Amniotic stem cell (primary cell): Measurements from ENCODE around the gene SECTM1.

Source experiments
- DNase-seq: peaks from one replicate; lab custom pipeline; 2025; lab: John Stamatoyannopoulos, UW

The SECTM1 gene

DNA sequence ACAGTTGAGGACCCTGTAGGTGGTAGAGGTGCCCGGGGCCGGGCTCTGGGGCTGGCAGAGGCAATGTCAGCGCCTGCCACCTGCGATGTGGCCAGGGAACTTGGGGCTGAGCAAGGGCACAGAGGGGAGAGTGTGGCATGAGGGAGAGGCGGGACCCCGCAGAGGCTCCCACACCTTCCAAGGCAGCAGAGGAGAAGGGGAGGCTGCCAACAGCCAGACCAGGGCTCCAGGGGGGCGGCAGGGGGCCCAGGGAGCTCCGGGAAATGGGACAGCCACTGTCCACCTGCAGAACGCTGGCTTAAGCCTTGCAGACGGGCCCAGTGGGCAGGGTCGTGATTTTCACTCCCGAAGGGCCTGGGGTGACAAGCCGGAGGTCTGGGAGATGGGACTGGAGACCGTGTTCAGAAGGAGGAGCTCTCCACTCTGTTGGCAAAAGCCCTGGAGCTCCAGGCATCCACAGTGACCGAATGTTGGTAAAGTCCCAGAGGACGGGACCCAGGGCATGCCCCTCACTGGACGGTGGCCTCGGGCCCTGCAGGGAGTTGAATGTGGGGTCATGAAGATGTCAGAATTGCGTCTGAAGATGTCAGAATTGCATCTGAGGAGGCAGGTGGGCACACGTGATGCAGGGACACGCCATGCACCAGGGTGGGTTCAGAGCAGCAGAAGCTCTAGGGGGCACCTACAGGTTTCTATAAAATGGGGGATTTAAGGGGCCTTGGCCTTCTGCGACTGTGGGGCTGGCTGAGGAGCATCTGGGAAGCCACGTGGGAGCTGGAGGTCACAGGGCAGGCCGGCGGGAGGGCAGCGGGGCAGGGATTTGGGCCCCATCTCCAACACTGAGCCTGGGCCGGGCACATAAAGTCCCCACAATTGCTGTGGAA, 34.8 kb downstream of the SECTM1 start:
- no peak for DNase-seq

DNA sequence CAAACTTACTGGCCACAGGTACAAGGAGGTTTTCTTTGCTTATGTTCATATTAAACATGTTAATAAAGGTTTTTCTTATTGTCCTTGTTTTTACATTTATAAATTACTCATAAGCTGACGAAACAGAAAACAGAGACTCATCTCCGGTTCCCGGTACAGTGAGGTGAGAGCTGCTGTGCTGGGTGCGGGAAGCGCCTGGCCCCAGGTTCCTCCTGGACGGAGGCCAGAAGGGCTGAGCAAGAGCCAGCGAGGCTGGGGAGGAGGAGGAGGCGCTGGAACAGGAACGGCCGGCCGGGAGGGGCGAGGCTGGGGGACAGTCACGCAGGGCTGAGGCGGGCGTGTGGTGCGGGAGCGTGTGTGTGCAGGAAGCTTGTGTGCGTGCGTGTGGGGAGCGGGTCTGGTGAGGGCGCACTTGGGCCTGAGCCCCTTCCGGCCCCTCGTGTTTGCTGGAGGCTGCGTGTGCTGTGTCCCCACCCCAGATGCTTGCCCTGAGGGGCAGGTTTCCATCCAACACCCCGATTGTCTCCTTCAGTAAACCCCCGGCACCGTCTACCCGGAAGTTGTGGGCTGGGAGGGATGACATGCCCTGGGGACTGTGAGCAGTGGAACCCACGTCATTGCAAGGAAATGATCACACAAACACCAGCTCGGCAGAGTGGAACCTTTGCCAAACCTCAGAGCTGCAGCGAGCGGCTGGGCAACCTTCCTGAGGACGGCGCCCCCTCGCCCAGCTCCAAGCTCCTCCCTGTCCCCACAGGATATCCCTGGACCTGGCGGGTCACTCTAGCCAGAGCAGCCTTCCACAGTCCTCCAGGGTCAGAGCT, 35.6 kb downstream of the SECTM1 start:
- DNase-seq, result peak; percentile 63

DNA sequence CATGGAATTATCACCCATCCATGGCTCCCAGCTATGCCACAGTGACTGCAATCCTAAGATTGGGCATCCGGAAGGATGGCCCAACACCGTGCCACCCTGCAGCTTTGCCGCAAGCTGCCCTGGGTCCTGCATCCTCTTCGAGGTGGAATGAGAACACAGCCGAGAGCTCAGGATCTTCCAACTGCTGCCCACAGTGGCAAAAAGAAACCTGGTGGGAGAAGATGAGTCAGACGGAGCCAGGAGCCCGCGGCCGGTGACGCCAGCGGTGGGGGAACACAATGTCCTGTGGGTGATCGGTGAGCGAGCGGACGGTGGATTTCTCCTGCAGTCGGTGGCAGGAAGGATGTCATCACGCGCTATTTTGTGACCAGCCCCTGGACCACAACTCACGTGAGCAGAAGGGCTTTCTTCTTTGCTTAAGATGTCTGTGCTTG, 36.3 kb downstream of the SECTM1 start:
- peak; percentile 45 for DNase-seq

DNA sequence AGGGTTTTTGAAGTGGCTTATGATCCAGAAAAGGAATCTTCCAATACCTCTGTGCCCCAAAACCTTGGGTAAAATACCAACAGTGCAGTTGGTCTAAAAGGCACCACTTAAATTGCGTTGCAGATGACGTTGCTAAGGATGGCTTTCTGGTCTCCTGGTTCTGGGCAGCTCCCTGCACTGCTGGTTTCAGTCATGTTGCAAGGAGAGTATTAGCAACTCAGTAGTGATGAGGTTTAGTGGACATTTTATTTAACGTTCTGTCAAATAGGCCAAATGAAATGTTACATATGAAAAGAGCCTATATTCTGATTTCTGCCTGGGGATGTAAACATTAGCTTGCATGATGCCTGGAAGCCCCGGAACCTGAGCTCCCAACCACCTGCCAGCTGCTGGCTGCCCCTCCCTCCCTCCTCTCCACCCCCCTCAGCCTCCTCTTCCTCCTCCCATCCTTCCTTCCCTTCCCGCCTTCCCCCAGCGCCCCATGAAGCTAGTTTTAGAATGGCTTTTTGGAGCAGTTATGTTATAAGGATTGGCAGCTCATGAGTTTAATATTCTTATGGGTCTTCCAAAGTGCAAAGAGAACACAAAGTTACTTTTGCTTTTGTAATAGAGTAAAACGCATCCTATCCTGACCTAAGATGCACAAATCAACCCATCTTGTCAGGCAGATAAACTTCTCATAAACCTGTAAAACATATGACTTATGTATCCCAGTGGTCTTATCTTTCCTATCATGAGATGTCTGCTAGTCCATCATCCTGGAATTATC, 36.9 kb downstream of the SECTM1 start:
- no peak for DNase-seq

DNA sequence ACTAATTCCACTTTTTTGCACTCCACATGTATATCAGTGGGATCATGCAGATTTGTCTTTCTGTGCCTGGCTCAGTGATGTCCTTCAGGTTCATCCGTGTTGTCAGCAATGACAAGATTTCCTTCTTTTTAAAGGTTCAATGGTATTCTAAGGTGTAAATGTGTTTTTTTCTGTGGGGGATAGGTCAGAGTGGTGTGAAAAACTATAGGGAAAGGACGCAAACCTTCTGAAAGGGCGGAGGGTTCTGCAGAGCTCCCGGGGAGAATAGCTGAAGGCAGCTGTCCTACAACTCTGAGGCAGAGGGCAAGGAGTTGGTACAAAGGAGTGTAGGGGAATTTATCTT, 38.1 kb downstream of the SECTM1 start:
- no peak for DNase-seq

DNA sequence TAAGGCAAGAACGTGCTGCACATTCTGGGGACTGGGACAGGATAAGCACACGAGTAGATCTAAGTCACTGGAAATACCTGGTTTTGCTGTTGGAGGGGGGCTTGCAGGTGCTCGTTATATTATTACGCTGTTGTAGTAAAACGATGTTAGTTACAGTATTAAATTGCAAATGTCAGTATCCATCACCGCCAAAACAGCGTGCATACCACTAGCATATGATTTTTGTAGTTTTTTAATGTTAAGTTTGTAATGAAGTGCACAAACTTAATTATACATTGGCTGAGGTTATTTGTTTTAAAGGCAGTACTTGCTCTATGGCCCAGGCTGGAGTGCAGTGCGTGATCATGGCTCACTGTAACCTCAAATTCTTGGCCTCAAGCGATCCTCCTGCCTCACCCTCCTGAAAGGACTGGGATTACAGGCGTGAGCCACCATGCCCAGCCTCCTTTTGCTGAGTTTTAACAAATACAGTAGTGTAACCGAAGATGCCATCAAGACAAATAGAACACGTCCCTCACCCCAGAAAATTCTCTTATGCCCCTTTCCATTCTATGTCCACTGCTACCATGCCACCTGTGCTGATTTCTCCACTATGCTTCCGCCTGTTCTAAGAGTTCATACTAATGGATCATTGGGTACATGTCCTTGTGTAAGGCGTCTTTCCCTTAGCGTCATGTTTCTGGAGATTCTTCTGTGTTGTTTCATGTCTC, 39.3 kb downstream of the SECTM1 start:
- DNase-seq, result no peak

DNA sequence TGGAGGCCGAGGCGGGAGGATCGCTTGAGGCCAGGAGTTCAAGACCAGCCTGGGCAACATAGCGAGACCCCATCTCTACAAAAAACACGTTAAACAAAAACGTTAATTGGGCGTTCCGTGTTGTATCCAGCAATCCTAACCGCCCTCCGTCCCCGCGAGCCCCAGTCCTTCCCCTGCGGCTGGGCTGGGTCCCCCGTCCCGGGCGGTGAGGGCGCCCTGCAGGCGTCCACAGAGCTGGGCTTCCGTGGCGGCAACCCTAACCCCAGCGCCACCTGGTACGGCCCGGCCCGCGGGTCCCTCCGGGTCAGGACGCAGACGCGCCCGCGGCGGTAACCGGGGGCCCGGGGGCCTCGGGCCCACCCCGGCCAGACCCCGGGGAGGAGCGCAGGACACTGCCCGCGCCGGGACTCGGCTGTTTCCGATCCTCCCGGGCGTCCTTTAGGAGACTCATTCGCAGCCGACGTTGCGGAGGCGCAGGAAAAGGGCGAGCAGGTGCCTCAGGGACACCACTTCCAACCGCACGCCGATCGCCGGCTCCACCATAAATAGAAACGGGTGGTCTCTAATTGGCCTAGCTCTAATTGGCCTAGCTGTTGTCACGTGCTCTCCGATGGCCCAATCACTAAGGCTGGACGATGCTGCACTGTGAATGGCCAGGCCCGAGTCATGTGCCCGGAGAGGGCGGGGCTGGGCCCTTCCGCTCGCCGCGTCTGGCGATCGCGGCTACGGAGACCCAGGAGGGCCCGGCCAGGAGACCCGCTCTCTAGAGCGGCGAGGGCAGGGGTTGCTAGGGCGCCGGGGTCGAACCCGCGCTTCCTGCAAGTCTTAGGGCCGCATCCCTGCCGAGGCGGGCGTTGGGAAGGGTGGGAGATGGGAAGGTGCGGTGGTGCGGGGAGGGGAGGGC, 41.1 kb downstream of the SECTM1 start:
- peak; percentile 95 for DNase-seq

DNA sequence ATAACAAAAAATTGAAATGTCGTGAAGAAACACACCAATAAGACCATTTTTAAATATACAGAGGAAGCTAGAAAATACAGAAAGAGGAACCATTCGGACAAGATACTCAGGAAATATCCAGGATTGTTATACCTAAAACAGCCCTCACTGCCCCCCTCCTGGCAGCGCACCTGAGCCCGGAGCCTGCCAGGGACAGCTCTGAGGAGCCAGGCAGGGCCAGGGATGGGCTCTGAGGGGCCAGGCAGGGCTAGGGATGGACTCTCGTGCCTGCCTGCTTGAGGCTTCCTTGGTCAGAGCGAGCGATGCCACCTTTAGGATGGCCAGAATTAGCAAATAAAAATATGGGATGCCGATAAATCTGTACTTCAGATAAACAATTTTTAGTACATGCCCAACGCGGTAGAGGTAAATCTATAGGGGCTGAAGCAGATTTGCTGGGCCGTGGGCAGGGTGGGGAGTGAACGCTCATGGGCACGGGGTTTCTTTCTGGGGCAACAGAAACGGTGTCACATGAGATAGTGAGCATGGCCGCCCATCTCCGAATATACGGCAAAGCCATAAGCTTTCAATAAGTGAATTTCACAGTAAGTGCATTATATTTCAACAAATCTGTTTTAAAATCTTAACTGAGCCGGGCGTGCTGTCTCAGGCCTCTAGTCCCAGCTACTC, 41.9 kb downstream of the SECTM1 start:
- DNase-seq, result no peak

DNA sequence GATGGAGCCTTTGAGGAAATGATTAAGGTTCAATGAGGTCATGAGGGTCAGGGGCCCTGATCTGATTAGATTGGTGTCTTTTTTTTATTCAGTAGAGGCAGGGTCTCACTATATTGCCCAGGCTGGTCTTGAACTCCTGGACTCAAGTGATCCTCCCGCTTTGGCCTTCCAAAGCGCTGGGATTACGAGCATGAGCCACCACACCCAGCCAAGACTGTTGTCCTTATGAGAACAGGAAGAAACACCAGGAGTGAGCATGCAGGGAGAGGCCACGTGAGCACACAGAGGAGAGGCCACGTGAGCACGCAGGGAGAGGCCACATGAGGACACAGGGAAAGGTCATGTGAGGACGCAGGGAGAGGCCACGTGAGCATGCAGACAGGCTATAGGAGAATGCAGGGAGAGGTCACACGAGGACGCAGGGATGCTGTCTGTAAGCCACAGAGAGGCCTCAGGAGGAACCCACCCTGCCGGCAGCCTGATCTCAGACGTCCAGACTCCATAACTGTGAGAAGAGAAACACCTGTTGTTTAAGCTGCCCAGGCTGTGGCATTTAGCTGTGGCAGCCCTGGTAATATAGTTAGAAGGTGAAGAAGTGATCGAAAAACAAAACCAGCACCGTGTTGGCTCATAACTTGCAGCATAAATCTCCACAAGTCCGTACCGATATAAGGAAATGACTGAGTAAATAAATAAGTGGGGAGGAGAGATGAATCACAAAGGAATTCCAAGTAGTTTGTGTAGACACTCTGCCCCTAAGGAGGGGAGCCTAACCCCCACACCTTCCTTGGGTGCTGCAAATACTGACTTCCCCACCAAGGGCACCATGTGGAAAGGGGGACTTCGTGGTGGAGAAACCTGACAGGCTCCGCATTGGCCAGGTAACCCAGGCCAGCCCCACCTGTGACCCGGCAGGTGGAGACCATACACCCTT, 45.4 kb downstream of the SECTM1 start:
- DNase-seq, result no peak

DNA sequence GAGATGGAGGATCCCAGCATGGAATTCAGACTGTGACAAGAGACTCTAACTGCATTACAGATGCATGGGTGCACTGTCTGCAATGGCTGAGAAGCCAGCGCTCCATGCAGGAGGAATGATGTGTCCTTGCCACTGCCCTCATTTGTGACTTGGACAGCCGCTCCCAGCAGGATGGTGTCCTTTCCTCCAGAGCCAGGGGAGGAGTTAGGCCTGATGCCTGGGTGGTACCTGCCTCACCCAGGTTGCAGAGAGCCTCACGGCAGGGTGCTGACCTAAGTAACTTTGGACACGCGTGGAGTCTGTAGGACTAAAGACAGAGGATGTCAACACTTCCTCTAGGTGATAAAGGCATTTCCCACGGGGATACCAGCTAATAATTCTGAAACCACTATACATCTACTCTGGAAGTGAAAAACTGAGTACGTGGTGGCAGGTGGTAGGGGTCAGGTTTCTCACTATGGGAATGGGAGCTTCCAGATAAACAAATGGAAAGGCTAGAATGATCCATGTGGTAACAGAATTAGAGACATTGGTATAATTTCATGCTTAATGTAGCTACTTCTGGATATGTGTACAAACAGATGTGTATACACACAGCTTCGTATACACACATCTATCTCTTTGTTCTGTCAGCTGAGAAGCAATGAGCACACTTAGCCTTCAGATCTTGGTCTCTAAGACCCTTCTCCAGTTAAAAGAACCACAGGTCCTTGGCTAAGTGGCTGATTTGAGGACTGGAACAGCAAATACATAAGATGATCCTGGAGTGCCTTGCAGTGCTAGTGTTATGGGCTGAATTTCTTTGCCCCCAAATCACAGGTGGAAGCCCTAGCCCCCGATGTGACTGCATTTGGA, 46.3 kb downstream of the SECTM1 start:
- no peak for DNase-seq

DNA sequence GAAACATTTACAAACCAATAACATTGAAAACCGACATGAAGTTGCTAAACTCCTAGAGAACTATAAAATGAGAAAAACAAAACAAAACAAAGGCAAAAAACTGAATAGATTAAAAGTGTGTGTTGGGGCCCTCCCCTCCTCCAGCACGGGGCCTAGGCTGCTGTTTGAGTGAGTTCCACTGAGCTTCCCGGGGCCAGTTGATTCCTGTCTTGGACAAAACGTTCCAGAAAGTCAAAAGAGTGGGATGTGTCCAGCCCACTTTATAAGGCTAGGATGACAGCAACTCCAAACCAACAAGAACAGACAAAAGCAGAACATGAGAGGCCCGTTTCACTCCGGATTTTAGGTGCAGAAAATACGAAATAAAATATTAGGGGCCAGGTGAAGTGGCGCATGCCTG, 48.4 kb downstream of the SECTM1 start:
- DNase-seq, result no peak

DNA sequence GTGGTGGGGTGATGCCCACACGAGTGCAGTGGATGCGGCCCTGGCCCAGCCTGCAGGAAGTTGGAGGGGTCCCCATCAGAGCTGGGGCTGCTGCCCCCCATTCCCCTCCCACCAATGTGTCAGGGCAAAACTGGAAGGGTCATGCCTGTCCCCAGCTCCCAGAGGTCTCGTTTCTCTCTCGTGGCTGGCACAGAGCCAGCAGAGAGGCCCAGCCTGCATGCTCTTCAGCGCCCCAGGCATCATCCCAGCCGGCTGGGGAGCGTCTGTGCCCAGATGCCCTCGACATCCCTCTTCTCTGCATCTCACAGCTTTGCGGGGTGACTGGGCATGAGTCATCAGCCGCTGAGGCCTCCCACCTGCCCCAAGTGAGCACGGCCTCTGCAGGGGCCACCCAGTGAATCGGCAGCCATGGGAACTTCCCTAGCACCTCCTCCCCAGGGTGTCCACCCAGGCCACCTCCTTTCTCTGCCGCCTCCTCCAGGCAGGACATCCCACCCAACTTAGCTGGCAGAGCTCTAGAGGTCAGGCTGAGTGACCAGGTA, 50.3 kb downstream of the SECTM1 start:
- peak; percentile 22 for DNase-seq

DNA sequence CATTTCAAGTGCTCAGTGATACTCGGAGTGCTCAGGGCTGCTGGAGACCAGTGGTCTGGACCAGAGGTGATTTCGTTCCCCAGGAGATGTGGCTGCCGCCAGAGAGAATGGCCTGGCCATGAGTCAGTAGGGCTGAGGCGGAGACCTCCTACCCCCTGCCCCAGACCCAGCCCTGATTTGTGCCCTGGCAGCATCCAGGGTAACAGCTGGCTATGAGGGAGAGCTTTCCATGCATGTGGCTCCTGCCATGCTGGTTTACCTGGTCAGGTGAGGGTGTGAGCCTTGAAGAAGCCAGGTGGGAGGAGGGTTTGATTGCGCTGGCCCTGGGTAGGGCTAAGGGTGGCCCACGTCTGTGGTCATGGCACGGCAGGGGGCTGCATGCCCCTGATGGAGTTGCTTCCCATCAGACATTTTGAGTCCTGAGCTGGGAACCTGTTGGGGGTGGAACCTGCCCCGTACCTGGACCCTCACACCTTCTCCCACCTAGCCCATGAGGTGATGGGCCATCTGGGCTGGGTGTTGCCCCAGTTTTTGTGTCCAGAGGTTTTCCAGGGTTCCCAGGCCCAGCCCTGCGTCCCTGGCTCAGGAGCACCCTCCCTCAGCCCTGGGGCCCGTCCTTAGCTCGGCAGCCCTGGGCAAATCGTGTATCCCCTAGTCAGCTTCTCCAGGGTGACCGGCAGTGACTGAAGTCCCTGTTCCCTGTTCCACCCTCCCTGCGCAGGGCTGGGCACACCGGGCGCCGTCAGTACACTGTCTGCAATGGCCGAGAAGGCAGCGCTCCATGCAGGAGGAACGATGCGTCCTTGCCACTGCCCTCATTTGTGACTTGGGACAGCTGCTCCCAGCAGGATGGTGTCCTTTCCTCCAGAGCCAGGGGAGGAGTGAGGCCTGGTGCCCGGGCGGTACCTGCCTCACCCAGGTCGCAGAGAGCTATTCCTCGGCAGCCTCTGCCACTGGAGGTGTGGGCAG, 51.0 kb downstream of the SECTM1 start:
- no peak for DNase-seq

DNA sequence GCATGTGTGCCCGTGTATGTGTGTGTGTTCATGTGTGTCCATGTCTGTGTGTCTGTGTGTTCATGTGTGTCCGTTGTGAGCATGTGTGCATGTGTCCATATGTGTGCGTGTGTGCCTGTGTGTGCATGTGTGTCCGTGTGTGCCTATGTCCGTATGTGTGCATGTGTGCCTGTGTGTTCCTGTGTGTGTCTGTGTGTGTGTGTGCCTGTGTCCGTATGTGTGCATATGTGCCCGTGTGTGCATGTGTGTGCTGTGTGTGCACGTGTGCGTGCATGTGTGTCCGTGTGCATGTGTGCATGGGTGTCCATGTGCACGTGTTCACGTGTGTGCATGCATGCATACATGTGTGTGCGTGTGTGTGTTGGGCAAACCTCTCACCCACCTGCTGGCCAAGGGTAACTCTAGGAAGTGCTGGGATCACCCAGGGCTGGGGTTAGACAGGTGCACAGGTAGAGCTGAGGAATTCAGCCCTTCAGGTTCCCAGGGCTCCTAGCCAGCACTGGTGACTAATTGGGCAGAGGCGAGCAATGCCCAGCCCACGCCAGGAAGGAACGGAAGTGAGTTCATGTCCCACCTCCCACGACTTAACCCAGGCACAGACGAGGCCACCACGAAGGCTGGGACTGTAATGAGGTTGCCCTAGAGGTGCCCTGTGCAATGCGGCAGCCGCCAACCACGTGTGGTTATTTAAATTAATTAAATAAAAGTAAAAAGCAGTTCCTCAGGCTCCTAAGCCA, 51.9 kb downstream of the SECTM1 start:
- DNase-seq, result no peak

DNA sequence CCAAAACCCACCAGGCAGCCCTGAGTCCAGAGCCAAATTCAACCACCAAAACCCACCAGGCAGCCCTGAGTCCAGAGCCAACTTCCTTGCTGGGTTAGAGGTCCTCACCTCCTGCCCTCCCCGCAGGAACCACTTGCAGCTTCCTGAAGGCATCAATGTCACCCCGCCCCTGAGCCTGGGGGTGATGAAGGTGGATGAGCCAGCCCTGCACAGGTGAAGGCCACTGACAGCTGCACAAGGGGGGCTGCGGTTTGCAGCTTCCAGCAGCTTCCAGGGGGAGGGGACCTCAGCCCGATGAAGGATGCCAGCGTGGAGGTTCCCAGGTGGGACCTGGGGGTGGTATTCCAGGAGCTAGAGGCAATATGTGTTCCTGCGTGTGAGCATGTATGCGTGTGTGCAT, 52.5 kb downstream of the SECTM1 start:
- DNase-seq, result no peak

DNA sequence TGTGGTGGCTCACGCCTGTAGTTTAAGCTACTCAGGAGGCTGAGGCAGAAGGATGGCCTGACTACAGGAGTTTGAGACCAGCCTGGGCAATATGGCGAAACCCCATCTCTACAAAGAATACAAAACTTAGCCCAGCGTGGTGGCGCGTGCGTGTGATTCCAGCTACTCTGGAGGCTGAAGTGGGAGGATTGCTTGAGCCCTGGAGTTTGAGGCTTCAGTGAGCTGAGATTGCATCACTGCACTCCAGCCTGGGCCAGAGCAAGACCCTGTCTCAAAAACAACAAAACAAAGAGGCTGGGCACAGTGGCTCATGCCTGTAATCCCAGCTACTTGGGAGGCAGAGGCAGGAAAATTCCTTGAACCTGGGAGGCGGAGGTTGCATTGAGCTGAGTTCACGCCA, 53.0 kb downstream of the SECTM1 start:
- no peak for DNase-seq
